Retinal pigment epithelial cell (primary cell): ENCODE results near the gene C1orf210.

Experiments
- DNase-seq: peaks from one replicate; pipeline ENCODE4 v3.0.0-alpha.2; 2010; ENCODE audit warnings: low read depth
- H3K4me3 ChIP-seq: 2 replicates; pipeline ENCODE4 v1.5.1; 2011; ENCODE audit warnings: mild to moderate bottlenecking, low read length, control low read depth, moderate library complexity
- CTCF ChIP-seq: conservative IDR thresholded peaks from 2 replicates; pipeline ENCODE4 v1.5.1; 2011; ENCODE audit warnings: low read depth, low read length, control low read depth, inconsistent platforms

Gene C1orf210

DNA sequence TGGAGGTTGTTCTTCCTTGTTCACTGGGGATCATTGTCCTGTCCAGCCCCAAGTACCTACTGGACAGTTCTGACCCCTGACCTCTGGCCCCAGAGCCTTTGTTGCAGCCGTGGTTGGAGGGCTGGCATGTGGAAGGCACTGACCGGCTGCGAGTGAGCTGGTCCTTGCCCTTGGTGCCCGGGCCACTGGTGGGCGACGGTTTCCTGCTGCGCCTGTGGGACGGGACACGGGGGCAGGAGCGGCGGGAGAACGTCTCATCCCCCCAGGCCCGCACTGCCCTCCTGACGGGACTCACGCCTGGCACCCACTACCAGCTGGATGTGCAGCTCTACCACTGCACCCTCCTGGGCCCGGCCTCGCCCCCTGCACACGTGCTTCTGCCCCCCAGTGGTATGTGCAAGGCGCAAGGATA lies 26.8 kb upstream of the C1orf210 start:
- TF ChIP-seq CTCF, result no peak
- no peak for DNase-seq
- no peak overlapping the region for H3K4me3 ChIP-seq

DNA sequence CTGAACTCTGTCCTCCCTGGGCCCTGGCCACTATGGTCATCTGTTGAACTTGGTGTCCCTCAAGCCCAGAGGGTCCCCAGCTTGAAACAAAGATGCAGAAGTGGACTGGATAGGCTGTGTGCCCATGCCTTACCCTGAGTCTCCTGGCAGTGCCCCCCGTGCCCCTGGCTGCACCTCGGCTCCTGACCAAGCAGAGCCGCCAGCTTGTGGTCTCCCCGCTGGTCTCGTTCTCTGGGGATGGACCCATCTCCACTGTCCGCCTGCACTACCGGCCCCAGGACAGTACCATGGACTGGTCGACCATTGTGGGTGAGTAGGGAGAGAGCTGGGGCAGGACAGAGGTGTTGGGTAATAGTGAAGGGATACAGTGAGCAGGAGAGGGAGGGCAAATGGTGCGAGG lies 26.1 kb upstream of the C1orf210 start:
- no peak for DNase-seq
- TF ChIP-seq CTCF, result no peak
- H3K4me3 ChIP-seq, result no peak overlapping the region

GRCh38 chr1:43309405-43310025 lies 24.1 kb upstream of the C1orf210 start:
- no peak for DNase-seq
- no peak overlapping the region for H3K4me3 ChIP-seq
- TF ChIP-seq CTCF, result no peak

- no peak for TF ChIP-seq CTCF
These were observed 23.4 kb upstream of the C1orf210 start for GRCh38 chr1:43308635-43309404.

DNA sequence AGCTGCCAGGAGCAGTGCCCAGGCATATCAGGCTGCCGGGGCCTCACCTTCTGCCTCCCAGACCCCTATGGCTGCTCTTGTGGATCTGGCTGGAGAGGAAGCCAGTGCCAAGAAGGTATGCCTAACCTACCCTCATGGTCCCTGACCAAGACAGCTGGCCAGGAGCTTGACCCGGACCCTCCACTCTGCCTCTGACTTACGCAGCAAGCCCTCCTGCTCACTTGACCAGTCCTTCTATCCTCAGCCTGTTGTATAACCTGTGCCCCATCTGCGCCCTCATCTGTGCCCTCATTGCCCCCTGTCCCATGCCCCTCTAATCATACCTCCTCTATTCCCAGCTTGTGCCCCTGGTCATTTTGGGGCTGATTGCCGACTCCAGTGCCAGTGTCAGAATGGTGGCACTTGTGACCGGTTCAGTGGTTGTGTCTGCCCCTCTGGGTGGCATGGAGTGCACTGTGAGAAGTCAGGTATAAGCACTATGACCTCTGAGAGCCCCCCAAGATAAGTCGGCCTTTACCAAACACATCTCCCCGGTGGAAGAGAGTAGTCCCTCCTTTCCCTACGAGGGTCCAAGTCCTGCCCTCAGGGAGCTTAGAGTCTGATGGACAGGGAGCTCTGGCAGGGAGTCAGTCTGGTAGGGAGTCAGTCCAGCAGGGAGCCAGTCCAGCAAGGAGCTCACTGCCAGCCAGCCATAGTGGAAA lies 22.2 kb upstream of the C1orf210 start:
- no peak for TF ChIP-seq CTCF
- H3K4me3 ChIP-seq, result no peak overlapping the region
- no peak for DNase-seq

More at GRCh38 chr1:43308635-43309404, 23.4 kb upstream of the C1orf210 start:
- no peak for DNase-seq
- no peak overlapping the region for H3K4me3 ChIP-seq

DNA sequence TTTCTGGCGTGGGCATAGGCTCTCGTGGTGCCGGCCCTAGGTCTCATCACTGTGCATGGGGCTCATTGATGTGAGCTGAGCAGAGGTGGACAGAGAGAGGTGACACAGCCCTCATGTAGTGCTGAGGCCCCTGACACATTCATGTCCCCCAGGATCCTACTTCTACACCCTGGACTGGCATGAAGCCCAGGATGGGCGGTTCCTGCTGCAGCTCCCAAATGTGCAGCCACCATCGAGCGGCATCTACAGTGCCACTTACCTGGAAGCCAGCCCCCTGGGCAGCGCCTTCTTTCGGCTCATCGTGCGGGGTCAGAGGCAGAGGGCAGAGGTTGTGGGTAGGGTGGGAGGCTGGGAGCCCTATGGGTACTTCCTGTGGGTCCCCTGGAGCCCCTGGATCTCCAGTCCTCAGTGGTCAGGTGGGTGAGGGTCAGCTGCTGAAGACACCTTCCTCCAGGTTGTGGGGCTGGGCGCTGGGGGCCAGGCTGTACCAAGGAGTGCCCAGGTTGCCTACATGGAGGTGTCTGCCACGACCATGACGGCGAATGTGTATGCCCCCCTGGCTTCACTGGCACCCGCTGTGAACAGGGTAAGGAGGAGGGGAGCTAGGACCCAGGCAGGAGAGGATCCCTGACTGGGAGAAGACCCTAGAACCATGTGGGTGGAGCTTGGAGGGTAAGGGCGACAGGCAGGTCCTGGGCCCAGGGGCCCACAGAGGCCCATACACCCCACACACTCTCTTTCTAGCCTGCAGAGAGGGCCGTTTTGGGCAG lies 21.5 kb upstream of the C1orf210 start:
- no peak for DNase-seq
- no peak for TF ChIP-seq CTCF

More for the DNA sequence above, 21.5 kb upstream of the C1orf210 start:
- H3K4me3 ChIP-seq, result no peak overlapping the region
